Uterus (tissue), 4 donors: ENCODE results near the gene THPO. TPM values are rescaled to one million over a fixed set of nuclear protein-coding genes. Genes with fewer than 3 reads are reported as not detected.

Experiments
- DNase-seq, 2 donors: peaks; one replicate each; pipeline ENCODE4 v3.0.0-alpha.2; 2019 to 2020
- H3K27ac ChIP-seq, 2 donors: fragments of 200-600 bp; sonication (generic); 1 replicate in 1 of 2; 2 replicates in 1 of 2; pipeline ENCODE4 v1.5.1; 2016 to 2018
- H3K27me3 ChIP-seq, 2 donors: fragments of 200-600 bp; sonication (generic); one replicate each; pipeline ENCODE4 v1.5.1; 2018 to 2019; ENCODE audit warnings: control low read depth in 1 of 2
- H3K36me3 ChIP-seq, 2 donors: fragments of 200-600 bp; sonication (generic); one replicate each; pipeline ENCODE4 v1.5.1; 2019; ENCODE audit warnings: control low read depth in 1 of 2
- H3K4me1 ChIP-seq, 2 donors: fragments of 200-600 bp; sonication (generic); one replicate each; pipeline ENCODE4 v1.5.1; 2018 to 2019; ENCODE audit warnings: control low read depth in 1 of 2
- H3K4me3 ChIP-seq, 2 donors: fragments of 200-600 bp; sonication (generic); 1 replicate in 1 of 2; 2 replicates in 1 of 2; pipeline ENCODE4 v1.5.1; 2018 to 2019; ENCODE audit warnings: mild to moderate bottlenecking in 1 of 2
- H3K9me3 ChIP-seq, 2 donors: fragments of 200-600 bp; sonication (generic); one replicate each; pipeline ENCODE4 v1.5.1; 2019; ENCODE audit warnings: control low read depth in 1 of 2
- POLR2A ChIP-seq, 2 donors: fragments of 450-650 bp; IDR thresholded peaks; one replicate each; pipeline ENCODE4 v1.6.1; 2016; ENCODE audit warnings: antibody characterized with exemption in 2 of 2, mild to moderate bottlenecking in 1 of 2, moderate library complexity in 1 of 2
- intact Hi-C: fragments of 100-400 bp; cut with DNase I; formaldehyde crosslinking; loops from one replicate; pipeline ENCODE4 v1.15.1; 2023; ENCODE audit warnings: low total_unique reads
- total RNA-seq, 4 donors: library from RNA; depleted of rRNA in 3 of 4; stranded (reverse); fragments of >200 nt in 3 of 4; gene quantifications; one replicate each; pipeline versions ENCODE4 v1.1.0 to v1.2.4, GENCODE V29; 2014 to 2023
- TF ChIP-seq, protein P1 (sequence below), 4 experiments: fragments of 200-600 bp in 2 of 4; fragments of 450-650 bp in 2 of 4; sonication (generic) in 2 of 4; IDR thresholded peaks; one replicate each; pipeline ENCODE4 v1.5.1; 2016 to 2019; ENCODE audit warnings: antibody characterized with exemption in 4 of 4, mild to moderate bottlenecking in 2 of 4, moderate library complexity in 1 of 4
- donor health status: DM: yes; HTN: yes; CAD: no.

THPO gene
- total RNA-seq, 4 donors from 2014 or later = 0.29 to 4.7 (median 0.46) TPM

DNA sequence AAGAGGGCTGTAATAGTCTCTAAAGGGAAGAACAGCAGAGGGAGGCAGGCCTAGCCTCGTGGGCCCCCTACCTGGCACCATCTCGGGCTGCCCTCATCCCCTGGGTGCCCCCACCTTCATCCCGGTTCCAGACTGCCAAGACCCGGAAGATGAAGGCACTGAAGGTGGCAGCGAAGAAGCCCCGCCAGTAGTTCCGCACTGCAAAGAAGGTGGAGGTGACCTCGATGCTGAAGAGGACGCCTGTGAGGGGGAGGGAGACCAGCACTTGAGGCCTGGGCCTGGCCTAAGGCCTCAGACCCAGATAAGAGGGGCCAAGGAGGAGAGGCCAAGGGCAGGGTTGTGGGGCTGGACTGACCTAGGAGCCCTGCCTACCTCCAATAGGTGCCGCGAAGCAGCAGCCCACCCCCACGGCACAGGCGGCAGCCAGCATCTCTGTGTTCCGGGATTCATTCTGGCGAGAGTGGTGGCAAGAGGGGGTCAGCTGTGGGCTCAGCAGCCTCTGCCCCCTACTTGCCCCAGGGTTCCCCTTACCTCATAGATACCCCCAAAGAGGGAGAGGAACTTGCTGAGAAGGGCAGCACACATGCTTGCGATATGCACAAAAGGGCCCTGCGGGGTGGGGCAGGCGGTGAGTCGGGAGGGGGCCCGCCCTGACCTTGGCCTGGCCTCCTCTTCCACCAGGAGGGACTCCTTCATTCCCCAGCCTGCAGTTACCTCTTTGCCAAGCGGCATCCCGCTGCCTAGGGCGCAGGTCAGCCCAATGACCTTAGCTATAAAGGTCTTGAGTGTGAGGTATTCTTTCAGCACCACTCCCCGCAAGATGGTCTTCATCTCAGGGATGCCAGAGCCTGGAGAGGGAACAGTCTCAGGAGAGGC is 20.5 kb downstream of the THPO start:
- peaks cover 7 to 10% of the 10 kb centered on the region in 2 donors for H3K4me1 ChIP-seq

DNA sequence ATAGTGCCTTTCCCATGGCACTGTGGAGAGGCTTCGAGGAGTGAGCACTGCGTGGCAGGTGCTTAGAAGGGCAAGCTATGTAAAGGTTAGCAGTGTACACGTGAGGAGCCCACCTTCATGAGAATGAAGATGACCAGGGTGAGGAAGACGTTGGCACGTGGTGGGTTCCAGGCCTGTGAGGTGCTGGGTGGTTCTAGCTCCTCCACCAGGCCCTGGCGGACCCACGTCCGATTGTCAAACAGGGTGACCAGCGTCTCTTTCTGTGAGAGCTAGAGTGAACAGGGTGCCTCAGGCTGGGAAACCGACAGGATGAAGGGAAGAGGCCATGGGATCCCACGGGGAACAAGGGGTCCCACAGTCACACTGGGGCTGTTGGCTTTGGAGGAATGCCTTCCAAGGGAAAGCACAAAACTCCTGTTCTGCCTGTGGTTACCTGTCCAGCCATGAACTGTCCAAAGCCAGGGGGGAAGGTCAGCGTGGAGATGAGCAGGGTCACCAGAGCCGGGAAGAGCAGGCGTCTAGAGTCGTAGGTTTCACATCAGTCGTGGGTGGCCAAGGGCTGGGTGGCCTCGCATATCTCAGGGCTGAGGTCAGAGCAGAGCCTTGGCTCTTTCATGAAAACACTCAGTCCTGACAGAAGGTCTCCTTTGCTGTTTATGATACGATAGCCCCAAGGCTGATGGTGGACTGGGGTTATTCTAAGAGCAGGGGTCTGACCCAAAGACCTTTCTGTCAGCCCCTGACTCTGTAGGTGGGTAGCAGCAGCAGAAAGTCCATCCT is 22.6 kb downstream of the THPO start:
- Histone ChIP-seq H3K27me3 (no peaks in the 10 kb centered on the region), H3K4me3 (no peak overlapping the region), H3K36me3 (no peaks in the 10 kb centered on the region), H3K4me1 (peaks cover 5 to 11% of the 10 kb centered on the region in 2 donors), H3K9me3 (no peaks in the 10 kb centered on the region), H3K27ac (no peak overlapping the region)
- TF ChIP-seq POLR2A (IDR thresholded peaks at IDR 0.05) = no peak
- TF ChIP-seq, protein P1, sequence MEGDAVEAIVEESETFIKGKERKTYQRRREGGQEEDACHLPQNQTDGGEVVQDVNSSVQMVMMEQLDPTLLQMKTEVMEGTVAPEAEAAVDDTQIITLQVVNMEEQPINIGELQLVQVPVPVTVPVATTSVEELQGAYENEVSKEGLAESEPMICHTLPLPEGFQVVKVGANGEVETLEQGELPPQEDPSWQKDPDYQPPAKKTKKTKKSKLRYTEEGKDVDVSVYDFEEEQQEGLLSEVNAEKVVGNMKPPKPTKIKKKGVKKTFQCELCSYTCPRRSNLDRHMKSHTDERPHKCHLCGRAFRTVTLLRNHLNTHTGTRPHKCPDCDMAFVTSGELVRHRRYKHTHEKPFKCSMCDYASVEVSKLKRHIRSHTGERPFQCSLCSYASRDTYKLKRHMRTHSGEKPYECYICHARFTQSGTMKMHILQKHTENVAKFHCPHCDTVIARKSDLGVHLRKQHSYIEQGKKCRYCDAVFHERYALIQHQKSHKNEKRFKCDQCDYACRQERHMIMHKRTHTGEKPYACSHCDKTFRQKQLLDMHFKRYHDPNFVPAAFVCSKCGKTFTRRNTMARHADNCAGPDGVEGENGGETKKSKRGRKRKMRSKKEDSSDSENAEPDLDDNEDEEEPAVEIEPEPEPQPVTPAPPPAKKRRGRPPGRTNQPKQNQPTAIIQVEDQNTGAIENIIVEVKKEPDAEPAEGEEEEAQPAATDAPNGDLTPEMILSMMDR (IDR thresholded peaks at IDR 0.05) = no peak
- intact Hi-C loops = no loop called here
- no peak for DNase-seq

More for the DNA sequence above, 20.5 kb downstream of the THPO start:
- H3K4me3 ChIP-seq = no peak overlapping the region
- H3K27me3 ChIP-seq = no peaks in the 10 kb centered on the region
- H3K9me3 ChIP-seq = no peaks in the 10 kb centered on the region
- no peaks in the 10 kb centered on the region for H3K36me3 ChIP-seq
- TF ChIP-seq POLR2A (IDR thresholded peaks at IDR 0.05) = no peak
- TF ChIP-seq, protein P1 (IDR thresholded peaks at IDR 0.05) = no peak
- no peak overlapping the region for H3K27ac ChIP-seq
- no peak for DNase-seq
- intact Hi-C loops = no loop called here

DNA sequence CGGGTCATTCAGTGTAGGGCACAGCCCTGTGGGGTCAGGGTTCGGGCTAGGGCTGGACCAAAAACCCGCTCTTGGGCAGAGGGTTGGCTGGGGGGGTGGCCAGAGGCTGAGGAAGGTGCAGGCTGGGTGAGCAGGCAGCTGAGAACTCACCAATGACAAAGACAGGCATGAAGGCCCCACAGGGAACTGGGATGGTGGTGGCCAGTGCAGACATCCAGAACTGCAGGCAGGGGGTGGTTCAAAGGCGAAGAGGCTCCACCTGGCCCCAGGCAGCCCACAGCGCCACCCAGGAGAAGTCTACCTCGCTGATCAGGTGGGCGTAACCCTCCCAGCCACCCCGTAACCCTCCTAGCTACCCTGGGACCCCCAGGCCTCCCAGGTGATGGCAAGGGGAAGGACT is 23.3 kb downstream of the THPO start:
- H3K36me3 ChIP-seq = no peaks in the 10 kb centered on the region
- H3K4me1 ChIP-seq = peaks cover 0 to 10% of the 10 kb centered on the region in 2 donors
- no peak overlapping the region for H3K27ac ChIP-seq
- no peak for DNase-seq
- H3K4me3 ChIP-seq = no peak overlapping the region
- no peaks in the 10 kb centered on the region for H3K9me3 ChIP-seq
- TF ChIP-seq, protein P1 (IDR thresholded peaks at IDR 0.05) = no peak
- no peak for TF ChIP-seq POLR2A (IDR thresholded peaks at IDR 0.05)
- H3K27me3 ChIP-seq = no peaks in the 10 kb centered on the region
- intact Hi-C loops = loop anchor here (5.0 kb wide), 1 partner anchor 52 kb away; no protein-coding TSS in a partner anchor

DNA sequence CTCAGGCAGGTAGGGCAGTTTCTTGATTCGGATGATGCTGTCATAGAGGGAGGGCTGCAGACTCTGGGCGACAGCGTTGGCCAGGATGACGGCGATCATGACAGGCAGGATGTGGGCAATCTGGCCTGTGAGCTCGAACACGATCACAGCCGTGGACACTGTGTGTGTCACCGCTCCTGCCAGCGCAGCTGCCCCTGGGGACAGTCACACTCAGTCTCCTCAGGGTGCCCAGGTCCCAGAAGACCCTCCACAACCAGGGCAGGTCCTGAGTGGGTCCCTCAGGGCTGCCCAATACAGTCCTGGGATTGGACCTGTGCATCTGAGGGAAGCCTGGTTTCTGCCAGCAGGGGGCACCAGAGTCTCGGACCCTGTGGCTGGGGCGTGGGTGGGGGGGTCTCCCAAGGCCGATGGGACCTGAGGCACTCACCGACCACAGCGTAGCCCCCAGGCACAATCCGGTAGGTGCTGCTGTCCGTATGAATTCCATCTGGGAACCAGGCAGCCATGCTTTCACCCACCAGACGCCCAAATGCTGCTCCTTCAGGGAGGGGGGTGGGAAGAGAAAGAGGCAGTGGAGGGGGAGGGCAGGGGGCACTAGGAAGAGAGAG is 23.8 kb downstream of the THPO start:
- no peak for TF ChIP-seq POLR2A (IDR thresholded peaks at IDR 0.05)
- TF ChIP-seq, protein P1 (IDR thresholded peaks at IDR 0.05) = peak; percentile 41 to 63 (median 48)
- Histone ChIP-seq H3K36me3 (no peaks in the 10 kb centered on the region), H3K27me3 (no peaks in the 10 kb centered on the region), H3K9me3 (no peaks in the 10 kb centered on the region), H3K4me1 (peaks cover 0 to 10% of the 10 kb centered on the region in 2 donors), H3K27ac (no peak overlapping the region), H3K4me3 (no peak overlapping the region)
- DNase-seq = peak in 1 of 2 donors; percentile 47
- intact Hi-C loops = loop anchor here (5.0 kb wide), 1 partner anchor 52 kb away; no protein-coding TSS in a partner anchor
